ENCODE measurements around the gene HTR1D.

HTR1D gene

DNA sequence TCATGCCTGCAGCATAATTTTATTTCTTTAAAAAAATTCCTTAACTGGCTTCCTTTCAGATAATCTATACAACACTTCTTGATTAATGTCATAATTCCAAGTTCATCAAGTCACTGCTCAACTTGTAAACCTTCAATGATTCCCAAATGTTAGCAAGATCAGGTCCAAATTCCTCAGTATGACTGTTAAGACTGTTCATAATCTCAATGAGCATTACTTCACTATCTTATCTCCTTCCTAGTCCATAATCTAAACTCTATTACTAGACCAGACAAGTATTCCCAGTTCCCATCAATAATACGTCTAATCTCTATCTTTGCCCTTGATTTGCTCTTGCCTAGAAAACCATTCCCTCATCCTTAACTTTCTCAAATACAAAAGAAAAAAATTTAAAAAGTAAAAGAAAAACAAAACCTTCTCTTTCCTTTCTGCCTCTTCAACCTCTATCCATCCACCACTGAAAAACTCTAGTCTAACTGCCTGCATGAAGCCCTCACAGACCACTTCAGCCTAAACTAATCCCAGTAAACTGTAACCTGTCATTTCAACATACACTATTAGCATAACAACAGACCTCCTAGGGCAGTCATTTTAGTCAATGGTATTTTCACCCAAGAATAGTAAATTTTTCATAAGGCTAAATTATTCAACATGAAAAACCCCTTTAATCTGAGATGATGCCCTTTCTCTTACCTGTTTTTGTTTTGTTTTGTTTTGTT, 64.2 kb downstream of the HTR1D start:
- Mint-ChIP-seq H3K27me3 (no peaks in the 10 kb centered on the region), H3K4me1 (peaks cover 13% of the 10 kb centered on the region), H3K27ac (no peak overlapping the region), H3K9me3 (no peaks in the 10 kb centered on the region), H3K4me3 (no peak overlapping the region)
- ATAC-seq: no peak
- no peak for DNase-seq

GRCh38 chr1:23150742-23151141, 66.6 kb downstream of the HTR1D start:
- Mint-ChIP-seq H3K27me3 (no peaks in the 10 kb centered on the region), H3K27ac (no peak overlapping the region), H3K9me3 (no peaks in the 10 kb centered on the region), H3K4me1 (peaks cover 19% of the 10 kb centered on the region), H3K4me3 (no peak overlapping the region)
- no peak for ATAC-seq
- no peak for DNase-seq

DNA sequence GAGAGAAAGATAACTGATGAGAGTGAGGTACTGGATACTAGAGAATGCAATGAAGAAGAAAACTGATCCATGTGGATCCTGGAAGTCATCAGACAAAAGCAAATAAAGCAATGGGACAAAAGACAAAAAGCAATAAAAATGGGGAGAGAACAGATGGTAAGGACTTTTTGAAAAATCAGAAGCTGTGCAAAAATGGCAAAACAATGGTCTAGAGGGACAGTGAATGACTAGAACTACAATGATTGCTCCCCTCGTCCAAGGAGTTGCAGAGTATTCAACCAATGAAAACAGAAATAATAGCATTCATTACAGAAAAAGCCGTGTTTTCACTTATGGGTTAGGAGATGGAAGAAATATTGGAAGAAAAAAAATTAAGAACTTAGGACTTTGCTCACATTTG, 67.2 kb downstream of the HTR1D start:
- DNase-seq: no peak
- no peak for ATAC-seq
- no peak overlapping the region for H3K27ac Mint-ChIP-seq
- H3K27me3 Mint-ChIP-seq: no peaks in the 10 kb centered on the region
- H3K4me3 Mint-ChIP-seq: no peak overlapping the region
- peaks cover 19% of the 10 kb centered on the region for H3K4me1 Mint-ChIP-seq
- H3K9me3 Mint-ChIP-seq: no peaks in the 10 kb centered on the region

DNA sequence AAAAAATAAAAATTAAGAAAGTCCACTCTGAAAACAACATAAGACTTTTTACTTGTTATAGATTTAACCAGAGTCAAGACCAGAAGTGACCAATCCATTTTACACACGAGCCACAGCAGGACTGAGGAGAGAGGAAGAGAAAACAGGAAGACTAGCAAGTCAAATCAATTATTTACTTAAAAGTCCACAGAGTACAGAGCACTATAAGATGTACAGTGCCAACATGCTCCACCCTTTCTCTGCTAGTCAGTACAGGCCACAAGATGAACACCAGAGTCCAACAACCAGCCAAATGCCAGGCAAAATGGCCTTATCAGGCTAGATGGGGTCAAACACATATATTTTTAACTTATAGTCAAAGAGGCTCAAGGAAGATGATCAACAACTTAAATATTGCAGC, 68.2 kb downstream of the HTR1D start:
- no peaks in the 10 kb centered on the region for H3K9me3 Mint-ChIP-seq
- DNase-seq (no peak), ATAC-seq (no peak)
- peak overlapping the region in 1 of 2 donors; percentile 73 for H3K27ac Mint-ChIP-seq
- no peak overlapping the region for H3K4me3 Mint-ChIP-seq
- H3K27me3 Mint-ChIP-seq: no peaks in the 10 kb centered on the region
- peaks cover 19% of the 10 kb centered on the region for H3K4me1 Mint-ChIP-seq

DNA sequence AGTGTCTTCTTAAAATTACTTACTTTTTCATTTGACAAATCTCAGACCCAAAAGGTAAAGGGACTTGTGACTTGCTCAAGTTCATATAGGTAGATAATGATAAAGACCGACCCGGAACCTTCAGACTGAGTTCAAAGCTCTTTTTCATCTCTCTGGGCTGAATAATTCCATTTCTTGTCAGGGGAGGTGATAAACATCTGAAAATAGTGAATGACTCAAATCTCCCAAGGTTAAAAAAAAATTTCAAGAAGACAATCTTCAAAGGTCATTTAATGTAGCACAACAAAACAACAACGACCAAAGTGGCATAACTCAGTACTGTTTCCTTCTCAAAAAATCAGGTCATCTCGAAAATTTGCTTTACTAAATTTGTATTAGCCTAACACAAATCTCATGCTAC, 69.2 kb downstream of the HTR1D start:
- H3K4me3 Mint-ChIP-seq: peak overlapping the region; percentile 69 to 76
- ATAC-seq (peak; percentile 89), DNase-seq (no peak)
- no peaks in the 10 kb centered on the region for H3K9me3 Mint-ChIP-seq
- H3K27me3 Mint-ChIP-seq: no peaks in the 10 kb centered on the region
- H3K27ac Mint-ChIP-seq: peak overlapping the region; percentile 38 to 84
- peaks cover 19% of the 10 kb centered on the region for H3K4me1 Mint-ChIP-seq
